ENCODE measurements around the gene KIF6. TPM values are rescaled to one million over a fixed set of nuclear protein-coding genes. Genes with fewer than 3 reads are reported as not detected.

The KIF6 gene
- total and polyA plus RNA-seq, 2 donors (not counting 1 experiment from before 2014, with no cell fraction given): not detected

DNA sequence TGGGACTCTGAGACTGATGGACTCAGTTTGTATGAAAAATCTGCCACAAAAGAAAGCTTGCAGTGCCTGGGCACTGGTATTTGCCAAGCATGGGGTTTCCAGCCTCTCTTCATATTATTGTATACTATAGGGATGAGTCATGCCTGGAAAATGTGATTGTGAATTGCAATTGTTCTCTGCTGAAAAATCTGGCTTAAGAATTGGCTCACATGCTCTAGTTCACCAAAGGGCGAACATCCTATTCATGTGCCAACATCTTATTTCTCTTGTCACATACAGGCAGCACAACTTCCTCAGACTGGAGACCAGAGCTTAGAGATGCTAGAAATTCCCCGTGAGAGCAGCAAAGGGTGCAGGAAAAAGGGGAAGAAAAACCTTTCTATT is 299.1 kb downstream of the KIF6 start:
- H3K4me1 Mint-ChIP-seq: no peaks in the 10 kb centered on the region
- H3K9me3 Mint-ChIP-seq (ENCODE audit: insufficient read depth): no peaks in the 10 kb centered on the region
- Histone ChIP-seq H3K27me3 (replicated peaks in 1 of 4; ENCODE audit: control extremely low read depth in 1 of 4, control insufficient read depth in 3 of 4, insufficient read depth in 4 of 4, low read length in 3 of 4) (peaks cover 0 to 3% (median 0%) of the 10 kb centered on the region in 4 experiments), H3K79me2 (ENCODE audit: control insufficient read depth, insufficient read depth, low read length) (no peaks in the 10 kb centered on the region), H3K9ac (ENCODE audit: low read length) (no peak overlapping the region), H3K9me3 (ENCODE audit: control extremely low read depth in 1 of 3, control insufficient read depth in 2 of 3, insufficient read depth in 1 of 3, low read length in 2 of 3) (no peaks in the 10 kb centered on the region), H3K4me2 (replicated peaks; ENCODE audit: low read depth, low read length, poor library complexity, severe bottlenecking) (no peak overlapping the region), H3K4me1 (ENCODE audit: control insufficient read depth in 2 of 2, insufficient read depth in 2 of 2, low read length in 2 of 2) (no peaks in the 10 kb centered on the region), H2AFZ (ENCODE audit: insufficient read depth, low read depth, low read length, poor library complexity, severe bottlenecking) (no peak overlapping the region), H3K27ac (ENCODE audit: low read length in 2 of 2) (no peak overlapping the region), H3K36me3 (replicated peaks in 1 of 2; ENCODE audit: control extremely low read depth in 1 of 2, control insufficient read depth in 1 of 2, extremely low read depth in 1 of 2, insufficient read depth in 2 of 2, low read length in 1 of 2) (no peaks in the 10 kb centered on the region), H3K4me3 (ENCODE audit: control extremely low read depth in 1 of 5, extremely low read depth in 1 of 5, insufficient read depth in 1 of 5, low read depth in 2 of 5, low read length in 4 of 5) (no peak overlapping the region), H4K20me1 (ENCODE audit: control insufficient read depth, insufficient read depth, low read length, poor library complexity, severe bottlenecking) (no peaks in the 10 kb centered on the region)
- no peak overlapping the region for H3K4me3 Mint-ChIP-seq
- CTCF ChIA-PET: no interaction called here
- no CpG with 5 or more reads among the region's 2 CpGs for WGBS (ENCODE audit: insufficient coverage)
- no peak for TF ChIP-seq EZH2 (IDR thresholded peaks at IDR 0.05; ENCODE audit: borderline replicate concordance, insufficient read depth, low read depth, low read length, poor library complexity, severe bottlenecking)
- TF ChIP-seq, protein P1, sequence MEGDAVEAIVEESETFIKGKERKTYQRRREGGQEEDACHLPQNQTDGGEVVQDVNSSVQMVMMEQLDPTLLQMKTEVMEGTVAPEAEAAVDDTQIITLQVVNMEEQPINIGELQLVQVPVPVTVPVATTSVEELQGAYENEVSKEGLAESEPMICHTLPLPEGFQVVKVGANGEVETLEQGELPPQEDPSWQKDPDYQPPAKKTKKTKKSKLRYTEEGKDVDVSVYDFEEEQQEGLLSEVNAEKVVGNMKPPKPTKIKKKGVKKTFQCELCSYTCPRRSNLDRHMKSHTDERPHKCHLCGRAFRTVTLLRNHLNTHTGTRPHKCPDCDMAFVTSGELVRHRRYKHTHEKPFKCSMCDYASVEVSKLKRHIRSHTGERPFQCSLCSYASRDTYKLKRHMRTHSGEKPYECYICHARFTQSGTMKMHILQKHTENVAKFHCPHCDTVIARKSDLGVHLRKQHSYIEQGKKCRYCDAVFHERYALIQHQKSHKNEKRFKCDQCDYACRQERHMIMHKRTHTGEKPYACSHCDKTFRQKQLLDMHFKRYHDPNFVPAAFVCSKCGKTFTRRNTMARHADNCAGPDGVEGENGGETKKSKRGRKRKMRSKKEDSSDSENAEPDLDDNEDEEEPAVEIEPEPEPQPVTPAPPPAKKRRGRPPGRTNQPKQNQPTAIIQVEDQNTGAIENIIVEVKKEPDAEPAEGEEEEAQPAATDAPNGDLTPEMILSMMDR (IDR thresholded peaks at IDR 0.05): no peak
- no peak overlapping the region for H3K27ac Mint-ChIP-seq
- intact Hi-C loops (cut with micrococcal nuclease): no loop called here
- peaks cover 13% of the 10 kb centered on the region for H3K27me3 Mint-ChIP-seq
- no peak for DNase-seq
- no peak for ATAC-seq (ENCODE audit: low read depth)
- POLR2A ChIA-PET: no interaction called here

DNA sequence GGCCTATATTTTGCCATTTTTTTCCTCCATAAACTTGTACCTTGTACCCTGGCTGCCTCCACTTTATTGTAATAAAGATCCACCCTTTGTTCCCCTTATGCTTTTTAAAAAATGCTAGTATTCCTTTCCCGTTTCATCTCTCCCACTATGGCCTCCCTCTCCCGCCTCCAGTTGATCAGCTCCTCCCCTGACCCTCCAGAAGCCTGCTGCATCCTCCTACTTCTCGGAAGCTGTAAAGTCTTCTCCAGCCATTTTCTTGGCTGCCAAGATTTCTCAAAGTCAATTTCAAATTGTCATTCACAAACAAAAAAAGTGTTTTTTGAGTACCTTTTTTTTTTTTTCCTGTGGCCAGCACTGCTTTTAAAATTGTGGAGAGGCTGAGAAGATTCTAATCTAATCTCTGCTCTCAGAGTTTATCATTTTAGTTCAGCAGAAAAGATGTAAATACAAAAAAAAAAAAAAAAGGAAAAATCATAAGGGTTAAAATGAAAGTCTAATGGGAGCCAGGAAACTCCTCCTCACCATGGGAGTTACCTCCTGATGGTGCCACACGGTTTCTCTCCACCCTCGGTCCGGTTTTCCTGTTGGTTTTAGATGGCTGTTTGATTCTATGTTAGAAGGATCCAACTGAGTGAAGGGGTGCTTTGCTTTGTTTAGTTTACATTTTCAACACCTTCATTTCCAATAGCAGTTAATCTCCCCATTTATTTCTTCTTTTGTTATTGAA is 299.7 kb downstream of the KIF6 start:
- no peak for ATAC-seq (ENCODE audit: low read depth)
- peaks cover 13% of the 10 kb centered on the region for H3K27me3 Mint-ChIP-seq
- CTCF ChIA-PET: no interaction called here
- Histone ChIP-seq H3K27ac (ENCODE audit: low read length in 2 of 2) (no peak overlapping the region), H4K20me1 (ENCODE audit: control insufficient read depth, insufficient read depth, low read length, poor library complexity, severe bottlenecking) (no peaks in the 10 kb centered on the region), H3K9ac (ENCODE audit: low read length) (no peak overlapping the region), H3K36me3 (replicated peaks in 1 of 2; ENCODE audit: control extremely low read depth in 1 of 2, control insufficient read depth in 1 of 2, extremely low read depth in 1 of 2, insufficient read depth in 2 of 2, low read length in 1 of 2) (no peaks in the 10 kb centered on the region), H3K4me2 (replicated peaks; ENCODE audit: low read depth, low read length, poor library complexity, severe bottlenecking) (no peak overlapping the region), H3K9me3 (ENCODE audit: control extremely low read depth in 1 of 3, control insufficient read depth in 2 of 3, insufficient read depth in 1 of 3, low read length in 2 of 3) (no peaks in the 10 kb centered on the region), H2AFZ (ENCODE audit: insufficient read depth, low read depth, low read length, poor library complexity, severe bottlenecking) (no peak overlapping the region), H3K4me1 (ENCODE audit: control insufficient read depth in 2 of 2, insufficient read depth in 2 of 2, low read length in 2 of 2) (no peaks in the 10 kb centered on the region), H3K79me2 (ENCODE audit: control insufficient read depth, insufficient read depth, low read length) (no peaks in the 10 kb centered on the region), H3K4me3 (ENCODE audit: control extremely low read depth in 1 of 5, extremely low read depth in 1 of 5, insufficient read depth in 1 of 5, low read depth in 2 of 5, low read length in 4 of 5) (no peak overlapping the region), H3K27me3 (replicated peaks in 1 of 4; ENCODE audit: control extremely low read depth in 1 of 4, control insufficient read depth in 3 of 4, insufficient read depth in 4 of 4, low read length in 3 of 4) (peaks cover 0 to 3% (median 0%) of the 10 kb centered on the region in 4 experiments)
- H3K4me1 Mint-ChIP-seq: no peaks in the 10 kb centered on the region
- intact Hi-C loops (cut with micrococcal nuclease): no loop called here
- no peak overlapping the region for H3K4me3 Mint-ChIP-seq
- DNase-seq: no peak
- POLR2A ChIA-PET: no interaction called here
- 97% methylated on average over 3 of the region's 6 CpGs for WGBS (ENCODE audit: insufficient coverage)
- H3K9me3 Mint-ChIP-seq (ENCODE audit: insufficient read depth): no peaks in the 10 kb centered on the region
- no peak overlapping the region for H3K27ac Mint-ChIP-seq
- TF ChIP-seq, protein P1 (IDR thresholded peaks at IDR 0.05): no peak
- no peak for TF ChIP-seq EZH2 (IDR thresholded peaks at IDR 0.05; ENCODE audit: borderline replicate concordance, insufficient read depth, low read depth, low read length, poor library complexity, severe bottlenecking)

Data from B cell (primary cell).